Tibial nerve (tissue), 3 donors: ENCODE results near the gene ABCG1.

Source experiments
- POLR2A ChIP-seq, 2 donors: fragments of 450-650 bp; IDR thresholded peaks; one replicate each; pipeline ENCODE4 v1.6.1; 2017; ENCODE audit warnings: antibody characterized with exemption in 2 of 2, mild to moderate bottlenecking in 2 of 2, moderate library complexity in 2 of 2
- TF ChIP-seq, protein P1 (sequence below), 5 experiments: fragments of 200-600 bp in 3 of 5; fragments of 450-650 bp in 2 of 5; sonication (generic) in 3 of 5; IDR thresholded peaks; one replicate each; pipeline ENCODE4 v1.5.1; 2016 to 2019; ENCODE audit warnings: antibody characterized with exemption in 5 of 5, mild to moderate bottlenecking in 3 of 5, moderate library complexity in 2 of 5

DNA sequence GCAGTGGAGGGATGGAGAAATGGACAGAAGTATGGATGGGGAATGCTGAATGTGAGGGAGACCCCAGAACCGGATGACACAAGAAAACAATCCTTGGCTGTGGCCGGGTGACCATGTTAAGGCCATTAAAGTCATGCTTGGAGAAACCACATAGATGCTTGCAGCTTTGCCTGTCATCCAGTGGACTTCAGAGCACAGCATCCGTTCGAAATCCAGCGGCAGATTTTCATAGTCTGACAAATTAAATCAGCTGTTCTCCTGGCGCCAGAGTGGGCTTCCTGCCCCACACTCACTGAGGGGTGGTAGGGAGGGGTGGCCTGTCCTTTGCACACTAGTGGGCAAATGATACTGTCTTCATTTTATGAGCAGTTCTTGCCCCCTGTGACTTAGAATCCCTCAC is 35.1 kb downstream of the ABCG1 start:
- TF ChIP-seq, protein P1, sequence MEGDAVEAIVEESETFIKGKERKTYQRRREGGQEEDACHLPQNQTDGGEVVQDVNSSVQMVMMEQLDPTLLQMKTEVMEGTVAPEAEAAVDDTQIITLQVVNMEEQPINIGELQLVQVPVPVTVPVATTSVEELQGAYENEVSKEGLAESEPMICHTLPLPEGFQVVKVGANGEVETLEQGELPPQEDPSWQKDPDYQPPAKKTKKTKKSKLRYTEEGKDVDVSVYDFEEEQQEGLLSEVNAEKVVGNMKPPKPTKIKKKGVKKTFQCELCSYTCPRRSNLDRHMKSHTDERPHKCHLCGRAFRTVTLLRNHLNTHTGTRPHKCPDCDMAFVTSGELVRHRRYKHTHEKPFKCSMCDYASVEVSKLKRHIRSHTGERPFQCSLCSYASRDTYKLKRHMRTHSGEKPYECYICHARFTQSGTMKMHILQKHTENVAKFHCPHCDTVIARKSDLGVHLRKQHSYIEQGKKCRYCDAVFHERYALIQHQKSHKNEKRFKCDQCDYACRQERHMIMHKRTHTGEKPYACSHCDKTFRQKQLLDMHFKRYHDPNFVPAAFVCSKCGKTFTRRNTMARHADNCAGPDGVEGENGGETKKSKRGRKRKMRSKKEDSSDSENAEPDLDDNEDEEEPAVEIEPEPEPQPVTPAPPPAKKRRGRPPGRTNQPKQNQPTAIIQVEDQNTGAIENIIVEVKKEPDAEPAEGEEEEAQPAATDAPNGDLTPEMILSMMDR (IDR thresholded peaks at IDR 0.05): no peak
- no peak for TF ChIP-seq POLR2A (IDR thresholded peaks at IDR 0.05)
